ENCODE data around the gene TMEM245.
"Not testable (repeated sequence)": the region's sequence is repeated elsewhere in the genome, so short reads cannot be mapped to it uniquely, and the experiment has no call there.

TMEM245 gene

DNA sequence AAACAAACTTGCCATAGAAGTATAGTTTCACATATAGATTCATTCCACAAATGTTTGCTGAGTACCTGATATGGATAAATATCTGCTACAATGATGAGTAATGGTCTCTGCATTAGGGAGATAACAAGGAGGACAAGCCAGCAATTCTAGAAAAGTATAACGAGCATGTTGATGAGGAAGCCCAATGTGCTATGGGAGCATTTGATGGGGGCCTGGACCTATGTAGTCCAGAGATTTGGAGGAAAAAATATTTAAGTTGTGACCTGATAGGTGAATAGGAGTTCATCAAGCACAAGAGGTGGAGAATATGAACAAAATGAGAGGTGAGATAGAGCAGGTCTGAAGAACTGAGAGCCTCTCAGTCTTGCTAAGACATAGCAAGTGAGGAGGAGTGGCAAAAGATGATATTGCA is 14.4 kb upstream of the TMEM245 start:
- no peak overlapping the region for H3K4me3 ChIP-seq (ENCODE audit: control insufficient read depth in 1 of 7, extremely low read depth in 1 of 7, insufficient read depth in 4 of 7, low read depth in 2 of 7, low read length in 6 of 7)
- no peak overlapping the region for H3K27ac ChIP-seq (ENCODE audit: insufficient read depth in 1 of 2, low read depth in 1 of 2, low read length in 2 of 2, poor library complexity in 1 of 2, severe bottlenecking in 2 of 2)
- POLR2A ChIA-PET, result no interaction called here
- peaks cover 7 to 15% (median 9%) of the 10 kb centered on the region in 4 experiments for H3K4me1 ChIP-seq (ENCODE audit: control extremely low read depth in 1 of 4, control insufficient read depth in 4 of 4, insufficient read depth in 4 of 4, low read length in 3 of 4)
- no peak for DNase-seq
- no peaks in the 10 kb centered on the region for H3K36me3 ChIP-seq (ENCODE audit: control insufficient read depth in 4 of 4, insufficient read depth in 4 of 4, low read length in 3 of 4)
- WGBS (ENCODE audit: insufficient coverage), result 82% methylated on average over 1 of the region's 1 CpG
- CTCF ChIA-PET, result interaction anchor here (0.8 to 1.0 kb wide), 2 partner anchors 16 to 25 kb away, joined by 3 read pairs; no protein-coding TSS in a partner anchor
- no peaks in the 10 kb centered on the region for H3K27me3 ChIP-seq (replicated peaks in 2 of 5; ENCODE audit: control insufficient read depth in 4 of 5, insufficient read depth in 5 of 5, low read length in 4 of 5)
- H3K9me3 ChIP-seq (ENCODE audit: control extremely low read depth in 1 of 5, control insufficient read depth in 4 of 5, insufficient read depth in 2 of 5, low read depth in 1 of 5, low read length in 4 of 5), result no peaks in the 10 kb centered on the region

DNA sequence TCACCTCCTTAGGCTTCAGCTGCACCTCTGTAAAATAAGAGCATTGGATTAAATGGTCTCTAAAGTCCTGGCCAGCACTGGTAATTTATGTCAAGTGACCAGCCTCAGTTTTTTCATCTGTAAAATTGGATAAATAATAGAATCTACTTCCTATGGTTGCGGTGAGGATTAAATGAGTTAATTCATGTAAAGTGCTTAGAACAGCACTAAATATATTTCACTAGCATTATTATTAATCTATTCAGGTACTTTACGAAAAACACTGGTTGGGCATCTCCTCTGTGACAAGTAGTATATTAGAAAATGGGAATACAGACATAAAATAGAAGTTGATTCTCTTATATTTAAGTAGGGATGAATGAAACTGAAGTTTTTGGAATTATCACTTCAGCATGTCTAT is 13.8 kb upstream of the TMEM245 start:
- Histone ChIP-seq H3K9me3 (ENCODE audit: control extremely low read depth in 1 of 5, control insufficient read depth in 4 of 5, insufficient read depth in 2 of 5, low read depth in 1 of 5, low read length in 4 of 5) (no peaks in the 10 kb centered on the region), H3K27ac (ENCODE audit: insufficient read depth in 1 of 2, low read depth in 1 of 2, low read length in 2 of 2, poor library complexity in 1 of 2, severe bottlenecking in 2 of 2) (peak overlapping the region in 1 of 2 experiments; percentile 41), H3K27me3 (replicated peaks in 2 of 5; ENCODE audit: control insufficient read depth in 4 of 5, insufficient read depth in 5 of 5, low read length in 4 of 5) (no peaks in the 10 kb centered on the region), H3K4me3 (ENCODE audit: control insufficient read depth in 1 of 7, extremely low read depth in 1 of 7, insufficient read depth in 4 of 7, low read depth in 2 of 7, low read length in 6 of 7) (no peak overlapping the region), H3K36me3 (ENCODE audit: control insufficient read depth in 4 of 4, insufficient read depth in 4 of 4, low read length in 3 of 4) (no peaks in the 10 kb centered on the region), H3K4me1 (ENCODE audit: control extremely low read depth in 1 of 4, control insufficient read depth in 4 of 4, insufficient read depth in 4 of 4, low read length in 3 of 4) (peaks cover 7 to 15% (median 9%) of the 10 kb centered on the region in 4 experiments)
- no peak for DNase-seq
- POLR2A ChIA-PET, result interaction anchor here (0.6 kb wide), 1 partner anchor 916 kb away, joined by 3 read pairs; no protein-coding TSS in a partner anchor
- no CpG with 5 or more reads among the region's 2 CpGs for WGBS (ENCODE audit: insufficient coverage)
- CTCF ChIA-PET, result no interaction called here

DNA sequence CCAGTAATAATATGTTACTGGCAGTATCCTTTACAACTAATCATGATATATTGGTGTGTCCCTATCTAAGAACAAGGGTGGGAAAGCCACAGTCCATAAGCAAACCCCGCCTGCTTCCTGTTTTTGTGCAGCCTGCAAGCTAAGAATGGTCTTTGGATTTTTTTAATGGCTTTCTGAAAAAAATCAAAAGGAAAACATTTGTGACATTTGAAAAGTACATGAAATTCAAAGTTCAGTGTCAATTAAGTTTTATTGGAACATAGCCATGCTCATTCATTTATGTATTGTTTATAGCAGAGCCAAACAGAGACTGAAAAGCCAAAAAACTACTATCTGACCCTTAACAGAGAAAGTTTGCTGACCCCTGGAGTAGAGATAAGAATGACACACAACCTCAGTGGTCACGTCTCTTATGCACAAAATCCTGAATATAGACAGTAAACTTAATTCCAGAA is 12.8 kb upstream of the TMEM245 start:
- H3K27me3 ChIP-seq (replicated peaks in 2 of 5; ENCODE audit: control insufficient read depth in 4 of 5, insufficient read depth in 5 of 5, low read length in 4 of 5), result no peaks in the 10 kb centered on the region
- 0% methylated on average over 1 of the region's 2 CpGs for WGBS (ENCODE audit: insufficient coverage)
- no peaks in the 10 kb centered on the region for H3K36me3 ChIP-seq (ENCODE audit: control insufficient read depth in 4 of 4, insufficient read depth in 4 of 4, low read length in 3 of 4)
- ChIA-PET POLR2A (no interaction called here), CTCF (no interaction called here)
- peaks cover 7 to 15% (median 9%) of the 10 kb centered on the region in 4 experiments for H3K4me1 ChIP-seq (ENCODE audit: control extremely low read depth in 1 of 4, control insufficient read depth in 4 of 4, insufficient read depth in 4 of 4, low read length in 3 of 4)
- peak; percentile 29 to 78 (median 66) for DNase-seq
- no peak overlapping the region for H3K27ac ChIP-seq (ENCODE audit: insufficient read depth in 1 of 2, low read depth in 1 of 2, low read length in 2 of 2, poor library complexity in 1 of 2, severe bottlenecking in 2 of 2)
- H3K9me3 ChIP-seq (ENCODE audit: control extremely low read depth in 1 of 5, control insufficient read depth in 4 of 5, insufficient read depth in 2 of 5, low read depth in 1 of 5, low read length in 4 of 5), result no peaks in the 10 kb centered on the region
- peak overlapping the region in 2 of 7 experiments; percentile 31 to 40 for H3K4me3 ChIP-seq (ENCODE audit: control insufficient read depth in 1 of 7, extremely low read depth in 1 of 7, insufficient read depth in 4 of 7, low read depth in 2 of 7, low read length in 6 of 7)

DNA sequence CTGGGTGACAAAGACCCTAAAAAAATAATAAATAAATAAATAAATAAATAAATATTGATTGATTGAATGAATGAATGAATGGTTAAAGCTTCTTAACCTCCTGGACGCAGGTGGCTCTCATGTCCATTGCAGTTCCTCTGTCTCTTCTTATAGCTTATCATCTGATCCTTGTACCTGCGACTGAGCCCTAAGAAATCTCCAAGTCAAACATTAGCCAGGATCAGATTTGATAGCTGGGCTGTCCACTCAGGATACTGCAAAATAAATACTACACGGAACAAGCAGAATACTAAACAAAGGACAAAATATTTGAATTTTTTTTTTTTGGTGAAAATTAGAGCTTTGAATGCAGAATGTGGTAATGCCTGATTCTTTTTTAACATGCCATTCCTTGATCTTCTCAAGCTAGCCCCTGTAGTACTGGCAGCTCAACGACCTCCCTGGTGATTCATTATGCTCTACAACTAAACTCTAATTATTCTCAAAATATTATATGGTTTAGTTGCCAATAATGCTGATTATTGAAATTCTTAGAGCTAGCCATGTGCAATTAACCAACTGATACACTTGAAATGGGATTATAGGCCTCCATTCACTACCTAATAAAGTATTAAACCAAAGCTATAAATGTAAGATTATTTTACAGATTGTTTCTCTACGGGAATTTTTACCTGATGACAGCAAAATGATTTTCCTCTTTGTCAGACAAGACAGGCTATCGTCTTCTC is 9.9 kb upstream of the TMEM245 start:
- POLR2A ChIA-PET, result no interaction called here

DNA sequence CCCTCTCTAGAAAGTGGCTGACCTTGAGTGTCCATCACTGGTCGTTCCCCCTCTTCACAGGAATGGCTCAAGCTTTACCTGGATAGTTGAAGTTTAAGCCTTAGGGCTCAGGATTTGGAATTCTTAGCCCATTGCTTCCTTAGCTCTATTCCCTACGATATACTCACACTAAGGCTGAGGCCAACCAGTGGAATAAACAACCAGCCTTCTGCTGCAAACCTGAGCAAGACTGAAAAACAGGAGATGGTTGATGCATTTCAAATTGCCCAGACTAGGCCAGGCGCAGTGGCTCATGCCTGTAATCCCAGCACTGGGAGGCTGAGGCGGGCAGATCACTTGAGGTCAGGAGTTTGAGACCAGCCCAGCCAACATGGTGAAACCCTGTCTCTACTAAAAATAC is 6.9 kb upstream of the TMEM245 start:
- H3K27ac ChIP-seq (ENCODE audit: insufficient read depth in 1 of 2, low read depth in 1 of 2, low read length in 2 of 2, poor library complexity in 1 of 2, severe bottlenecking in 2 of 2); H3K27me3 ChIP-seq (replicated peaks in 2 of 5; ENCODE audit: control insufficient read depth in 4 of 5, insufficient read depth in 5 of 5, low read length in 4 of 5); H3K4me3 ChIP-seq (ENCODE audit: control insufficient read depth in 1 of 7, extremely low read depth in 1 of 7, insufficient read depth in 4 of 7, low read depth in 2 of 7, low read length in 6 of 7); H3K4me1 ChIP-seq (ENCODE audit: control extremely low read depth in 1 of 4, control insufficient read depth in 4 of 4, insufficient read depth in 4 of 4, low read length in 3 of 4); POLR2A ChIA-PET; H3K36me3 ChIP-seq (ENCODE audit: control insufficient read depth in 4 of 4, insufficient read depth in 4 of 4, low read length in 3 of 4); DNase-seq; H3K9me3 ChIP-seq (ENCODE audit: control extremely low read depth in 1 of 5, control insufficient read depth in 4 of 5, insufficient read depth in 2 of 5, low read depth in 1 of 5, low read length in 4 of 5): not testable (repeated sequence)
- 100% methylated on average over 1 of the region's 4 CpGs for WGBS (ENCODE audit: insufficient coverage)
- CTCF ChIA-PET, result interaction anchor here (1.4 to 1.5 kb wide), 2 partner anchors 11 to 30 kb away, joined by 3 to 4 read pairs; no protein-coding TSS in a partner anchor

More for the DNA sequence above, 9.9 kb upstream of the TMEM245 start:
- H3K36me3 ChIP-seq (ENCODE audit: control insufficient read depth in 4 of 4, insufficient read depth in 4 of 4, low read length in 3 of 4), result no peaks in the 10 kb centered on the region
- peaks cover 7 to 15% (median 9%) of the 10 kb centered on the region in 4 experiments for H3K4me1 ChIP-seq (ENCODE audit: control extremely low read depth in 1 of 4, control insufficient read depth in 4 of 4, insufficient read depth in 4 of 4, low read length in 3 of 4)
- H3K9me3 ChIP-seq (ENCODE audit: control extremely low read depth in 1 of 5, control insufficient read depth in 4 of 5, insufficient read depth in 2 of 5, low read depth in 1 of 5, low read length in 4 of 5), result no peaks in the 10 kb centered on the region
- WGBS (ENCODE audit: insufficient coverage), result 100% methylated on average over 1 of the region's 6 CpGs
- H3K27me3 ChIP-seq (replicated peaks in 2 of 5; ENCODE audit: control insufficient read depth in 4 of 5, insufficient read depth in 5 of 5, low read length in 4 of 5), result no peaks in the 10 kb centered on the region
- H3K27ac ChIP-seq (ENCODE audit: insufficient read depth in 1 of 2, low read depth in 1 of 2, low read length in 2 of 2, poor library complexity in 1 of 2, severe bottlenecking in 2 of 2), result no peak overlapping the region
- CTCF ChIA-PET, result no interaction called here
- H3K4me3 ChIP-seq (ENCODE audit: control insufficient read depth in 1 of 7, extremely low read depth in 1 of 7, insufficient read depth in 4 of 7, low read depth in 2 of 7, low read length in 6 of 7), result no peak overlapping the region
- no peak for DNase-seq

DNA sequence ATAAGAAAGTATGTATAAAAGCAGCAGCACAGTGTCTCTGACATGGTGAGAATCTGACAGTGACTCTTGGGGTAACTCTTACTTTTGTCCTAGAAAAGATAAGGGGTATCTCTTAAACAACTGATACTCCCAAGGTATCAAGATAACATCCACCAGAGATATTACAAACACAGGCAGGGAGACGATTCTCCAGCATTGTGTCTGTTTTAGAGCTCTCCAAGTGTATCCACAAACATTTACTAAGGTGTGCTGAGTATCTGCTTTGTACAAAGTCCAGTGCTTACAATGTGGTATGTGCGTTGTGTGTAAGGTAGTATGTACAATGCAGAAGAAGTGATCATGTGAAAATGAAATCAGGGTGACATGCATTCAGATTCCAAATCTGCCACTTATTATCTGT is 4.4 kb upstream of the TMEM245 start:
- Histone ChIP-seq H3K27ac (ENCODE audit: insufficient read depth in 1 of 2, low read depth in 1 of 2, low read length in 2 of 2, poor library complexity in 1 of 2, severe bottlenecking in 2 of 2) (no peak overlapping the region), H3K27me3 (replicated peaks in 2 of 5; ENCODE audit: control insufficient read depth in 4 of 5, insufficient read depth in 5 of 5, low read length in 4 of 5) (no peaks in the 10 kb centered on the region), H3K36me3 (ENCODE audit: control insufficient read depth in 4 of 4, insufficient read depth in 4 of 4, low read length in 3 of 4) (no peaks in the 10 kb centered on the region), H3K4me3 (ENCODE audit: control insufficient read depth in 1 of 7, extremely low read depth in 1 of 7, insufficient read depth in 4 of 7, low read depth in 2 of 7, low read length in 6 of 7) (no peak overlapping the region), H3K9me3 (ENCODE audit: control extremely low read depth in 1 of 5, control insufficient read depth in 4 of 5, insufficient read depth in 2 of 5, low read depth in 1 of 5, low read length in 4 of 5) (no peaks in the 10 kb centered on the region), H3K4me1 (ENCODE audit: control extremely low read depth in 1 of 4, control insufficient read depth in 4 of 4, insufficient read depth in 4 of 4, low read length in 3 of 4) (peaks cover 3 to 12% (median 6%) of the 10 kb centered on the region in 4 experiments)
- no CpG with 5 or more reads among the region's 2 CpGs for WGBS (ENCODE audit: insufficient coverage)
- POLR2A ChIA-PET, result no interaction called here
- CTCF ChIA-PET, result no interaction called here
- no peak for DNase-seq
